Measurements from ENCODE around the gene FRAT1. TPM values are rescaled to one million over a fixed set of nuclear protein-coding genes. Genes with fewer than 3 reads are reported as not detected.
"Not testable (repeated sequence)": the region's sequence is repeated elsewhere in the genome, so short reads cannot be mapped to it uniquely, and the experiment has no call there.

FRAT1 gene
- total RNA-seq, 1 experiment from 2014 or later = 3.7 TPM

DNA sequence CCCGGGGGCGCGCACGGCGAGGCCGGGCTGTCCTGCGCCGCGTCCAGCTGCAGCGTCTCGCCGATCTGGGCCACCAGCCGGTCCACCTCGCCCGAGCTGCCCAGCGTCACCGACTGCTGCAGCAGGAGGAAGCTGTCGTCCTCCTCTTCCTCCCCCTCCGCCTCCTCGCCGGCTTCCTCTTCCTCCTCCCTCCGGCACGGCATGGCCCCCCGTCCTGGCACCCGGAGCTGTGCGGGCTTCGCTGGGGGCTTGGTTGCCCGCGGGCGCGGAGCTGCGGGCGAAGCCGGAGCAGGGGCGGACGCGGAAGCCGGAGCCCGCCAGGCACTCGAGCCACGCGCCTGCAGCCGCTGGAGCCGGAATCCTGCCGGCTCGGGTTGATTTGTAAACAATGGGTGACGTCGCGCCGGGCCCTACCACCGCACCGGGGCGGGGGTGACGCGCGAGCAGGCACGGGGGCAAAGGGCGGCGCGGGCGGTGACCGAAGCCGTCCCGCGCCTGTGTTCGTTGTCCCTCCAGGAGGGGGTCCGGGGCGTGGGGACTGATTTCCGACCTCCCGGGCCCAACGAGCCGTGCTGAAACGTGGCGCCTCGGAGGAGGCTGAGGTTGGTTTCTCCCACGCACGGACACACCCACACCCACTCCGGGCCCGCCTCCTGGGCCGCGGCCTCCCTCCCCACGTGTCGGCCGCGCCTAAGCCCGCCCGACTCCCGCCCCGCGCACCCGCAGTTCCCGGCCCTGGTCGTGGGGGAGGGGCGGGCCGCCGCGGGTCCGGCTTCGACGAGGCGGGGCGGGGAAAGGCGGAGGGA, 15.5 kb downstream of the FRAT1 start, which contains the start of gene FRAT2:
FRAT2 (minus strand) TSS at position 360 of the 806 bp plus-strand sequence; CDS start at position 203, 157 bp downstream.
- peak; percentile 87 for DNase-seq (ENCODE audit: low spot score)

DNA sequence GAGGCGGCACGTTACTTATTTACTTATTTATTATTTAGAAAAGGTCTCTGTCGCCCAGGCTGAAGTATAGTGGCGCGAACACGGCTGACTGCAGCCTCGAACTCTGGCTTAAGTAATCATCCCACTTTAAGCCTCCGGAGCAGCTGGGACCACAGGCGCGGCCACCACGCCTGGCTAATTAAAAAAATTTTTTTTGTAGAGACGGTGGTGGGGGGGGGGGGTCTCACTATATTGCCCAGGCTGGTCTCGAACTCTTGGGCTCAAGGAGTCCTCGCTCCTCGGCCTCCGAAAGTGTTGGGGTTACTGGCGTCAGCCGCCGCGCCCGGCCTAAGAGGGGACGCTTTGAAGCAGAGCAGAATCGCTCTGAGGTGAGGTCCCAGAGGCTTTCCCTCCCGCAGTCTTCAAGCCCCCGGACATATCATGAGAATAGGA, 16.1 kb downstream of the FRAT1 start:
- no peak for DNase-seq (ENCODE audit: low spot score)

DNA sequence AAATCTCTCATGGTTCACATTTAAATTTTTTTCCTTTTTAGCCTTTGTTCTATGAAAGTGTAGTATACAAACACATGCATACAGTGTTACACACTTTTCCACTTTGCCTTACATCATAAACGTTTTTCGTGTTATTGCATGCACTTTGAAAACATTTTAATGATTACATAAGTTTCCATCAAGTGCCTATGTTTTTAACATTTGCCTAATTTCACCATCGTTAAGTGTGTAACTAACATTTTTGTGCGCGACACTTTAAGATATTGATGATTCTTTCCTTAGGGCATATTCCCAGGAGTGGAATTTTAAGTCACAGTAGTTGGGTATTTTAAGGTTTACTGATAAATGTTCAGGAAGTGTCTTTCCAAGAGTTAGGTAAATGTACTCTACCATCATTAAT, 16.9 kb downstream of the FRAT1 start:
- DNase-seq (ENCODE audit: low spot score) = no peak

DNA sequence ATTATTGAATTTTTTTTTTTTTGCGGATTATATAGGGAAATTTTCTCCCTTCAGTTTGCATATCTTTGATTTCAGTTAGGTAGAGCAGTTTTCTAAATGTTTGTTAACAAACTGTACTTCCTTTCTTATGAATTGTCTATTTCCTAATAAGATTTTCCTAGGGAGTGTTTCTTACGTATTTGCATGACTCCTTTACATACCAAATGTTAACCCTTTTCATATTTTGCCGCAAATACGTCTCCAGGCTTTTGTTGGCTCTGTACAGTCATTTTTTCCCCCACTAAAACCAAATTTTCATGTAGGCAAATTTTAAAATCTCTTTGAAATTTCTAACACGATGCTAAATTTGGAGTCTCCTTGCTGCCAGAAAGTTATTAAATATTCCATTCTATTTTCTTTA, 17.4 kb downstream of the FRAT1 start:
- DNase-seq (ENCODE audit: low spot score) = no peak

DNA sequence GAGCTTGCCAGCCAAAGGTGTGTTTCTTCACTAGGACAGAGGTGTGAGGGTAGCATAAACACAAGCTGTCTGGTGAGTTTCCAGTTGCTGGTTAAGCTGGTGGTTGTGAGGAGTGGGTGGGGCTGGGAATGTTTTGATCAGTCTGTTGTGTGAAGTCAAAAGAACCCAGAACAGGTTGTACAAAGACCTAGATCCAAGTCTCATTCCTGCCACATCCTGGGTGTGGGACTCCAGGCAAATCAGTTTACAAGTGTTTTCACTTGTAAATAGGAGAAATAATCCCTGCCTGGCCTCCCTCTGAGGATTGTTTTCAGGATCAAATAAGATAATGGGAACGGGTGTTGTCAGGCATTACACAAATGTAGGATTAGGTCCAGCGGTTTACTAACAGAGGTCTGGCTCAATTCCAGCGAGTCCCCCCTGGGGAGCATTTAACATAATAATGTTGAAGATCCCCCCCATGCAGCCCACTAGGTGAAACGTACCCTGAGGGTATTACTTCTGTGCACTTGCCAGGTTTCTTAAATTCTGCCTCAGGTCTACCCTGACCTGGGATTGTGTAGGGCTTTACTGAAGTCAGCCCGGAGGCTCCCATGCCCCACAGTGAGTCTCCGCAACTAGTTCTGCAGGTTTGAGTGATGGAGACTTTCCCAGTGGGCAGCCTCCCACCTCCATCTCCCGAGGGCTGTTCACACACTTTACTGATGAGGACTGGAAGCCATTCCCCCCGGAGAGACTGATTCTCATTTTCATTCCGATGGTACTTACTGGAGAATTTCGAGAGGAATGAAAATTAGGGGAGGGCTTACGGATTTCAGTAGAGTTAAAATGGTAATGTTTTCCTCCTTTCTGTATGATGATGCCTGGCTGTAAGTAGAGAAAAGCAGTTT, 18.1 kb downstream of the FRAT1 start:
- DNase-seq (ENCODE audit: low spot score) = peak; percentile 77

DNA sequence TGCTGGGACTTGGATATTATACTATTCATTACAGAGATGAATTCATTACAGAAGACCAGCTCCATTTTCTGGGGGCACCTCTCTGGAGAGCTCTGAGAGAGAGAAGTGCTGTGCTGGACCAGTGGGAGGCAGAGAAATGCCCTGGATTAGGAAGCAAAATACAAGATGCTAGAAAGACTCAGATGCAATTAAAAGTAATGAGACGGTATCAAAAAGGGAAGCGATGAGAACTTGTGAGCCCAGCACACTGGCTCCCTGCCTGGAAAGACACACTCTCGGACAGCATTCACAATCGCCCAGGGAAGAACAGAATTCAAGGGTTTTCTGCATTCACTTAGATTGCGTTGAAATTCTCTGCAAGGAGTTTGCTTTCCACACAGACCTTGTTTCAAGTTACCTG, 19.0 kb downstream of the FRAT1 start:
- DNase-seq (ENCODE audit: low spot score) = no peak

DNA sequence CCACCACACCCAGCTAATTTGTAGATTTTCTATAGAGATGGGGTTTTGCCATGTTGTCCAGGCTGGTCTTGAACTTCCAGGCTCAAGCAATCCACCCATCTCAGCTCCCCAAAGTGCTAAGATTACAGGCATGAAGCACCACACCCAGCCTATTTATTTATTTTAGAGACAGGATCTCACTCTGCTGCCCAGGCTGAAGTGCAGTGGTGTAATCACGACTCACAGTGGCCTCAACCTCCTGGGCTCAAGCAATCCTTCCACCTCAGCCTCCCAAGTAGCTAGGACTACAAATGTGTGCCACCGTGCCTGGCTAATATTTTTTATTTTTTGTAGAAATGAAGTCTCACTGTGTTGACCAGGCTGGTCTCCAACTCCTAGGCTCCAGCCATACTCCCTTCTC, 22.3 kb downstream of the FRAT1 start:
- DNase-seq (ENCODE audit: low spot score) = no peak

DNA sequence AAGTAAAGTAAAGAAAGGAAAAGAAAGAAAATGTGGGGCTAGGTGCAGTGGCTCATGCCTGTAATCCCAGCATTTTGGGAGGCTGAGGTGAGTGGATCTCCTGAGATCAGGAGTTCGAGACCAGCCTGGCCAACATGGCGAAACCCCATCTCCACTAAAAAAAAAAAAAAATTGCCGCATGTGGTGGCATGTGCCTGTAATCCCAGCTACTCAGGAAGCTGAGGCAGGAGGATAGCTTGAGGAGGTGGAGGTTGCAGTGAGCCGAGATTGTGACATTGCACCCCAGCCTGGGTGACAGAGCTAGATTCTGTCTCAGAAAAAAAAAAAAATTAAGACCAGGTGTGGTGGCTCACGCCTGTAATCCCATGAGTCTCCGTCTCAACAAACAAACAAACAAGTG, 24.6 kb downstream of the FRAT1 start:
- not testable (repeated sequence) for DNase-seq (ENCODE audit: low spot score)

DNA sequence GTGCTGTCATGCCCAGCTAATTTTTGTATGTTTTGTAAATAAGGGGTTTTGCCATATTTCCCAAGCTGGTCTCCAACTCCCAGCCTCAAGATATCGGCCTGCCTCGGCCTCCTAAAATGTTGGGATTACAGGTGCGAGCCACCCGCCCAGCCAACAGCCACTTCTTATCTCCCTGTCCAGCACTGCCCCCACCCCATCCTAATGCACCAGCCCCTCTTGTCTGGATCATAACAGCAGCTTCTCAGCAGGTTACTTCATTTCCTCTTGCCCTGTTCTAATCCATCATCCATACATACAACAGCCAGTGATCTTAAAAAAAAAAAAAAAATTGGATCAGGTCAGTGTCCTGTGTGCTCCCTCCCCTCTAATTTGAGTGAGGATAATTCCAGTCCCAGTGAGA, 28.2 kb downstream of the FRAT1 start:
- DNase-seq (ENCODE audit: low spot score) = no peak

DNA sequence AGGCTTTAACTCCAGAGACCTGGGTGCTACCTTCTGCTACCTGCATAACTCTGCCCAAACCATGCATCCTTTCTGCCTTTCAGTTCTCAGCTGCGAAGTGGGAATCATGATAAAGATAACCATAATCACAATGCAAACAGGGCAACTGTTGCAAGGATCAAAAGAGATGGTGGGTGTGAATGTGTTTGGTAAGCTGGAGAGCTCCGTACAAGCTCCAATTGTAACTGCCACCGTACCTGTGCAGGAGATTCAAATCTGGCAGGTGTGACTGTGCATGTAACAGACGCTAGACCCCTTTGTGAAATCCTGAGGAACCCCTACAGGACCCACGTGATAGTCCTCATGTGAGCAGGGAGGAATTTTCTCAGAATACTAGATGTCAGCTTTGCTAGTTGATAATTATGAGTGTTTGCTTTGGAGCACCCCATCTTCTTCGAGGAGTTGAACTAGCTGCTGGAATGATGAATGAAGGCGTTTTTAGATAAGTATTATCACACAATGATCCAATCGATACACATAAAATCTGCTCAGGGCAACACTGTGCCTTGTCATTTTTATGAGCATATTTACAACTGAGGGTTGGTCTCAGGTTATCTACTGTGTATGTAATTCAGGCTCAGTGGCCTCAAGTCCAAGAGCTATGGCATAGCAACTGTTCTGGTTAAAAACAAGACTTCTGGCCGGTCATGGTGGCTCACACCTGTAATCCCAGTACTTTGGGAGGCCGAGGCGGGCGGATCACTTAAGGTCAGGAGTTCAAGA, 30.9 kb downstream of the FRAT1 start:
- no peak for DNase-seq (ENCODE audit: low spot score)

DNA sequence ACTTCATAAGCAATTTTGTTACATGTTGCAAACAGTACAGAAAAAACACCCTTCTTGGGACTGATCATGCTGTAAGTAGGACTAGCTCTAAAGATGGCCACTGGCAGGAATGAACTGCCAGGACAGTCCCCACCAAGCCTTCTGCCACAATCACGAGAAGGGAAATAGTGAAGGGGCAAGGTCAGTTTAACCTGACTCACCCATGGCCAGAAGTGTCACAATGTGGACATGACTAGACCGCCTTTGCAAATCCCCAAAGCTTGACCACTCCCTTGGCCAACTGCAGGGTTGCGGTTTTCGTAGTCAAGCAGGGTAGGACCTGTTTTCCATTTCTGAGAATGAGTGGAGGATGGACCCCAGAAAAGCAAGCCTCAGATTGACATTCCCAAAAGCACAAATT, 34.9 kb downstream of the FRAT1 start:
- no peak for DNase-seq (ENCODE audit: low spot score)

DNA sequence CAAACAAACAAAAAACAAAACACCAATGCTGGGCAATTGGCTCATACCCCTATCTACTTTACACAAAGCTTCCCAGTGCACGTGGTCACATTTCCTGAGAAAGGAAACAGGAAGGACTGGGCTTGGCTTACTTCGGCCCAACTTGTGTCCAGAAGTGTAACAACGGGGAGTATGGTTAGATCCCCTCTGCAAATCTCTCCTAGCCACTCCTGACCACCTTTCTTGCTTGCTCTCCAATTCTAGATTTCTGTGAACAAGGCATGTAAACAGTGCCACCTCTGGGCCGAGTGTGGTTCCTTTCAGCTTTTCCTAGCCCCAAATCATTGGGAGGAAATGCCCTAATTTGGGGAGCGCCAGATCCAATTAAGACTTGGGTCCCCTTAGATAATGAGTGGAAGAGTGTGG, 36.5 kb downstream of the FRAT1 start:
- peak; percentile 12 for DNase-seq (ENCODE audit: low spot score)

DNA sequence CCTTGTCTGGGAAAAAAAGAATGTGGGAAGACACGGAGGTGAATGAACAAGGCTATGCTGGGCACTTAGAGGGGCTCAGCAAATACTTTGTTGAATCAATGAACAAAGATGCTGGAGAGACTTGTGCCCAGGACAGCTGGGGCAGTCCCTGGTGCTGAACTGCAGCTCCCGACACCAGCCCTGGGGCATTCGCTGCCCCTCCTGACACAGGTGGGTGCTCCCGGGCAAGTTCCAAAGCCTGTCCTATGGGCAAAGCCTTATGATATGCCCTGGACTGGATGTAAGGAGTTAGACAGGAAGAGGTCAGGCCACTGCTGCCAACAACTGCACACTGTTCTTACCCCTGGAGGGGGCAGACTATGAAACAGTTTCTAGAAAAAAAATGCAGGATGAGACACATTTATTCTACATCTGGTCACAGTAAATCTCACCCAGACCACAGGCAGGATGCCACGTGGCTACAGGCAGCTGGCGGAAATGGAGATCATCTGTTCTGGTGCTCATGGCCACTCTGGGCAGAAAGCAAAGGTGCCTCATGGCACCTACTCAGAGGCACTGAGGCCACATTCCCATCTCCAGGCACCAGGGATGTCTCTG, 37.3 kb downstream of the FRAT1 start:
- DNase-seq (ENCODE audit: low spot score) = no peak

DNA sequence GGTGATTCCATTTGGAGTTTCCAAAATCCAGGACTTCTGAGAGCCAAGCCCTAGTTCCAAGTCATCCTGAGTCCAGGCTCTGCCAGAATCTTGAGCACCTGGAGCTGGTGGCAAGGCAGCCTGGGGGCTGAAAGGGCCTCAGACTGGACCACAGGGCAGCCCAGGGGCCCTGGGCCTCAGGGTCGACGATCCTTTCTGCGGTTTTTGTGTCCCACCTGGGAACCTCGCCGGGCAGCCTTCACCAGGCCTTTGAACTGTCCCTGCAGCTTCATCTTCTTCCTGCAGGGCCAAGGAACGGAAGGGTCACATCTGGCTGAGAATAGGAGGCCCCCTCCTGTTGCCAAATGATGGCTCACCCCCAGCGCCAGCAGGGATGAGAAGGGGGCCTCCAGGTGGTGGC, 37.8 kb downstream of the FRAT1 start:
- no peak for DNase-seq (ENCODE audit: low spot score)

DNA sequence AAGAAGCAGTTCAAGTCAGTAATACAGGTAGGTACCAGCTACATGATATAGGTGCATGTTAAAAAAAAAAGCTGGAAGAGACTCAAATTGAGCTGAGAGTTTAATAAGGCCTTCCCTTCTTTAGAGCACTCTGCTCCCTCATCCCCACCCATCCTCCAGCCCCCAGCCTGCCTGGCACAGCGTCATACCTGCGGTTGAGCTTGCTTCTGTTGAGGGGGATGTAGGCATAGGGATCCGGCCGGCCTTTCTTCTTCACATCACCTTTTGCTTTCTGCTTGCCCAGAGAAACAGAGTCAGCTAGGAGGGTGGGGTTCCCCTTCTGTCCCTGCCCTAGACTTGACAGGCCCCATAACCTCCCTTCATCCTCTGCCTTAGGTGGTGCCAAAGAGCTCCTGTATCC, 39.3 kb downstream of the FRAT1 start:
- DNase-seq (ENCODE audit: low spot score) = no peak

DNA sequence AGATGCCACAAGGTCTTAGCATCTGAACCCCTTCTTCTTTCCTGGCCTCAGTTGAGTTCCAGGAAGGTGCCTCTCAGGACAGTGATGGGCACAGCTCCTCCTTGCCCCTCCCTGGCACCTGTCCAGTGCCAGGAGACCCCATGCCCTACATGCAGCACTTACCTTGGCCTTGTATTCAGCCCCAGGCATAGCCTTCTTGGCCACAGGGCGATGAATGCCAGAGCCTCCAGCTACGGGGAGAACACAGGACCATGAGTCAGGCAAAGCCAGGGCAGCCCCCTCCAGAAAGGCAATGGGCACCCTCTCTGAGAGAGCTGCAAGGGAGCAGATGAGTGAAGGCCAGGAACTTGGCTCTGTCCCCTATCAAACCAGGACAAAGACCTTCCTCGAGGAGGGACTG, 39.7 kb downstream of the FRAT1 start:
- no peak for DNase-seq (ENCODE audit: low spot score)

DNA sequence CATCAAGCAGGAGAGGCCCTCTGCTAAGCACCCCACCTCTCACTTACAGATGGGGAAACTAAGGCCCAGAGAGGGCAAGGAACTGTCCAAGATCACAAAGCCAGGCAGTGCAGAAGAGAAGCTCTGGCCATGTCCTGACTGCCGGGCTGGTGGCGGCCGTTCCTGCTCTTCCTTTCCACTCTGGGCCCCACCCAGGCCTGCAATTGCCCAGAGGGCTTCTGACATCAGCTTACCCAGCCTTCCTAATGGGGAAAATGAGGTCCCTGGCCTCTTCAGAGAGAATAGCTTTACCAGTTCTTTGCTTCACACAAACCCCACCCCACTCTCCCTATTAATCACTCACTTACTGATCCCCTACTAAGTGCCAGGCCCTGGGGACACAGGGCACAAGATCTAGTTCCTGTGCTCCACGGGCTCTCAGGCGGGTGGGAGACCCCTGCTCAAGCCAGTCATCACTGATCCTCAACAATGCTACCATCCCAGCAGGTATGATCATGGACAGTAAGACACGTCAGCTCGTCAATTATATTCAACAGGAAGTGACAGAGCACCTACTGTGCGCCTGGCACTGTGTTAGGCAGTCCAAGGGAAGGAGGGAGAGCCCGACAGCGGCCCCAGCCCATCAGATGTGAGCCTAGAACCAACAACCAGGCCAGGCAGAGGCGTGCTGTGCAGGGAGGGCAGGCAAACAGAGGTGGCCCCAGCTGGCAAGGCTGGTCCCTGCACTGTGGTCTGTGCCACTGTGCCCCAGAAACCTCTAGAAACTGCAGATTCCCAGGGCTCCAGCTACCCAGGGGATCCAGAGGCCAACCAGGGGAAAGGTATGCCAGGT, 41.9 kb downstream of the FRAT1 start:
- DNase-seq (ENCODE audit: low spot score) = no peak

DNA sequence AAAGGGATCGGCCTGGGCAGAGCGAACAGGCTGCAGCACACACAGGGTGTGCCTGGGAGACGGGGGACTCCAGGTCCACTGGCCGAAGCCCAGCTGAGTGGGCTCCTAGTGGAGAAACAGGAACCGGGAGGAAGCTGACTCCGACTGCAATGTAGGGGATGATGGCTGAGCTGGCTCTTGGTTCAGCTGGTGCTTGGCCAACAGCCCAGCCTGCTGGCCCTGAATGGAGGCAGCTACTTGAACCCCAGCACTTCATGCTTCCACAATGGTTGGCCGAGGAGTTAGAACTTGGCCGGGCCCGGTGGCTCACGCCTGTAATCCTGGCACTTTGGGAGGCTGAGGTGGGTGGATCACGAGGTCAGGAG, 42.4 kb downstream of the FRAT1 start:
- DNase-seq (ENCODE audit: low spot score) = no peak

DNA sequence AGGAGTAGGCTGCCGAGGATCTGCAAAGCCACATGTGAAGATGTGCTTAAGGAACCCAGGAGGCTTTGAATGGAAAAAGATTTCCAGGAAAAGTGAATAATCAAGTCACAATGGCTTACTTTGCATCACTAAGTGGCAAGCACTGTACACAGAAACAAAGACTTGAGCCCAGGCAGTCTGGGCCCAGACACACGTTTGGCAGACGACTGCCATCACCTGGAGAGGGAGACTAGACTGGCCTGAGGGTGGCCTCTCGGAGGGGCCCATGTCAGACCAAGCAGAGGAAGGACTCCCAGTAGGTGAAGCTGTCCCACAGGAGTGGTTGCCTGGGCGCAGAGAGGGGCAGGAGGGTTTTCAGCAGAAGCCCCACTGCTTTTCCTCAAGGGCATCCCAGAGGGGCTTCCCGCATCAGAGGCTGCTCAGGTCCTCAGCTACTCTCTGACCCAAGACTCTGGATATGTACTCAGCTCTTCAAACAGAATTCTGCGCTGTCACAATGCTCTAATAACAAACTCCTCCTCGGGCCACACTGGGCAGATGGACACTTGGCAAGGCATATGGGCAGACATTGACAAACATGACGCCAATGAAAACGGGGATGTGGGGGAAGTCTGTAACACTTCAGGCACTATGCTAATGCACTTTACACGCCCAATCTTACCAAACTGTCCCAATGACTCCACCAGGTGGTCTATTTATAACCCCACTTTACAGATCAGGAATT, 43.4 kb downstream of the FRAT1 start:
- no peak for DNase-seq (ENCODE audit: low spot score)

DNA sequence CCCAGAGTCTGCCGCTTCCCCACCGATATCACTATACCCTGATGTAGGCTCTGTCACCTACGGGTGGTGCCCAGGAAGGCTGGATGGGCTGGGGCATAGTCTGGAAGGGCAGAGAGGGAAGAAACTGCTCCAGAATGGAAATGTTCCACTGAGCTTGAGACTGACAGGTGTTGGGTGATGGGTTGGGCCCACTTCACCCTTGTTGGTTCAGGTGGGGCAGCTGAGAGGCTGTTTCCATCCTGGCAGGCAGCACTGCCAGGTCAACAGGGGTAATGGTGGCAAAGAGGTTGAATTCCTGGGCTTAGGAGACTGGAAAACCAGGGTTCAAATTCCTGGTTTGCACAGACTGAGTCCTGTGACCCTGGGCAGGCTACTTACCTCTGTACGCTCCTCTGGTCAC, 44.0 kb downstream of the FRAT1 start:
- DNase-seq (ENCODE audit: low spot score) = no peak

Data from HT-29 (cell line).